Measurements from ENCODE around the gene IFNE. TPM values are rescaled to one million over a fixed set of nuclear protein-coding genes. Genes with fewer than 3 reads are reported as not detected.

The IFNE gene
- total RNA-seq, 1 donor from 2014 or later = not detected

GRCh38 chr9:21516796-21517195 lies 34.7 kb upstream of the IFNE start:
- no peaks in the 10 kb centered on the region for H3K27me3 ChIP-seq (ENCODE audit: low read depth)
- no peak for TF ChIP-seq CTCF (IDR thresholded peaks at IDR 0.05; ENCODE audit: borderline replicate concordance)
- no peak for DNase-seq
- H3K4me3 ChIP-seq = no peak overlapping the region
- no peaks in the 10 kb centered on the region for H3K36me3 ChIP-seq
- no peaks in the 10 kb centered on the region for H3K4me1 ChIP-seq
- no peak overlapping the region for H3K27ac ChIP-seq (replicated peaks)
- no peaks in the 10 kb centered on the region for H3K9me3 ChIP-seq (replicated peaks)
- intact Hi-C loops (cut with micrococcal nuclease) = no loop called here

- Histone ChIP-seq H3K36me3 (no peaks in the 10 kb centered on the region), H3K27me3 (ENCODE audit: low read depth) (no peaks in the 10 kb centered on the region), H3K27ac (replicated peaks) (no peak overlapping the region), H3K9me3 (replicated peaks) (no peaks in the 10 kb centered on the region), H3K4me1 (no peaks in the 10 kb centered on the region), H3K4me3 (no peak overlapping the region)
- TF ChIP-seq CTCF (IDR thresholded peaks at IDR 0.05; ENCODE audit: borderline replicate concordance) = no peak
- no peak for DNase-seq
- intact Hi-C loops (cut with micrococcal nuclease) = no loop called here
These were observed 31.3 kb upstream of the IFNE start for GRCh38 chr9:21513431-21513830.

GRCh38 chr9:21510806-21511205 lies 28.7 kb upstream of the IFNE start:
- intact Hi-C loops (cut with micrococcal nuclease) = no loop called here
- H3K4me3 ChIP-seq = no peak overlapping the region
- H3K36me3 ChIP-seq = no peaks in the 10 kb centered on the region
- no peak overlapping the region for H3K27ac ChIP-seq (replicated peaks)
- no peak for TF ChIP-seq CTCF (IDR thresholded peaks at IDR 0.05; ENCODE audit: borderline replicate concordance)
- no peaks in the 10 kb centered on the region for H3K27me3 ChIP-seq (ENCODE audit: low read depth)
- no peaks in the 10 kb centered on the region for H3K9me3 ChIP-seq (replicated peaks)
- H3K4me1 ChIP-seq = no peaks in the 10 kb centered on the region
- DNase-seq = no peak

GRCh38 chr9:21507483-21507790 lies 25.3 kb upstream of the IFNE start:
- intact Hi-C loops (cut with micrococcal nuclease) = no loop called here
- H3K4me1 ChIP-seq = no peaks in the 10 kb centered on the region
- no peaks in the 10 kb centered on the region for H3K9me3 ChIP-seq (replicated peaks)
- H3K27me3 ChIP-seq (ENCODE audit: low read depth) = no peaks in the 10 kb centered on the region
- no peaks in the 10 kb centered on the region for H3K36me3 ChIP-seq
- no peak overlapping the region for H3K27ac ChIP-seq (replicated peaks)
- no peak for DNase-seq
- no peak overlapping the region for H3K4me3 ChIP-seq
- no peak for TF ChIP-seq CTCF (IDR thresholded peaks at IDR 0.05; ENCODE audit: borderline replicate concordance)

- Histone ChIP-seq H3K4me3 (no peak overlapping the region), H3K27ac (replicated peaks) (no peak overlapping the region), H3K36me3 (no peaks in the 10 kb centered on the region), H3K27me3 (ENCODE audit: low read depth) (no peaks in the 10 kb centered on the region), H3K4me1 (no peaks in the 10 kb centered on the region), H3K9me3 (replicated peaks) (no peaks in the 10 kb centered on the region)
- no peak for TF ChIP-seq CTCF (IDR thresholded peaks at IDR 0.05; ENCODE audit: borderline replicate concordance)
- no peak for DNase-seq
- intact Hi-C loops (cut with micrococcal nuclease) = no loop called here
These were observed 24.7 kb upstream of the IFNE start for GRCh38 chr9:21506626-21507482.
